HepG2 (cell line): ENCODE measurements around the gene CD84.

Source experiments
- MEF2D ChIP-seq: sonication (generic); formaldehyde crosslinking; IDR thresholded peaks from 2 replicates; pipeline ENCODE4 v1.5.1; 2020; ENCODE audit warnings: mild to moderate bottlenecking, missing genetic modification reagents
- ZNF546 ChIP-seq: sonication (generic); formaldehyde crosslinking; conservative IDR thresholded peaks from 2 replicates; pipeline ENCODE4 v1.8.1; 2023; ENCODE audit warnings: mild to moderate bottlenecking, missing genetic modification reagents
- ZNF564 ChIP-seq: sonication (generic); formaldehyde crosslinking; IDR thresholded peaks from 2 replicates; pipeline ENCODE4 v1.8.1; 2023; ENCODE audit warnings: mild to moderate bottlenecking, missing genetic modification reagents
- TF ChIP-seq, protein P1 (sequence below): sonication (generic); formaldehyde crosslinking; IDR thresholded peaks from 2 replicates; pipeline ENCODE4 v1.5.0; 2020; ENCODE audit warnings: missing genetic modification reagents, mild to moderate bottlenecking, borderline replicate concordance

DNA sequence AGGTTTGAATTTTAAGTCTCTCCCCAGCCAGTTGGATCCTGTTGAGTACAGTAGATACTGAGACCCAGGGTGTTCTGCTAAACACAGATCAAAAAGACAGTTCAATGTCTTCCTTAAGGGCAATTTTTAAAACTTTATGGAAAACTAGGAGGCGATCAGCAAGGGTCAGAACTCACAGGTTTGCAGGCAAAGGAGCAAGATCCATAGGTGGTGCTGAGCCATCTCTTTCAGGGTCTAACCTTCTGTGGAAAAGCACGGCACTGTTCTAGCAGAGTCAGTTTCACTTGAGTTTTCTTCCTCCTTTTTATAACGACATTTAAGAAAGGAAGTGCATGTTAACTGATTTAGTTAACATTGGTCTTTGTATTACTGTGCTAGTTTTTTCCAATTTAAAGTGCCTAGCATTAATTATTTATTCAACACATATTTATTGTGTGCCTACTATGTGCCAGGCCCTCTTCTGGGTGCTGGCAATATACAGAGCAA is at the start of gene CD84:
- TF ChIP-seq, protein P1, sequence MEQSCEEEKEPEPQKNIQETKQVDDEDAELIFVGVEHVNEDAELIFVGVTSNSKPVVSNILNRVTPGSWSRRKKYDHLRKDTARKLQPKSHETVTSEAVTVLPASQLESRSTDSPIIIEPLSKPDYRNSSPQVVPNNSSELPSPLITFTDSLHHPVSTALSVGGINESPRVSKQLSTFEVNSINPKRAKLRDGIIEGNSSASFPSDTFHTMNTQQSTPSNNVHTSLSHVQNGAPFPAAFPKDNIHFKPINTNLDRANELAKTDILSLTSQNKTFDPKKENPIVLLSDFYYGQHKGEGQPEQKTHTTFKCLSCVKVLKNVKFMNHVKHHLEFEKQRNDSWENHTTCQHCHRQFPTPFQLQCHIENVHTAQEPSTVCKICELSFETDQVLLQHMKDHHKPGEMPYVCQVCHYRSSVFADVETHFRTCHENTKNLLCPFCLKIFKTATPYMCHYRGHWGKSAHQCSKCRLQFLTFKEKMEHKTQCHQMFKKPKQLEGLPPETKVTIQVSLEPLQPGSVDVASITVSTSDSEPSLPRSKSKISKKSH (CRISPR knock-in tag) = no peak
- TF ChIP-seq ZNF546 (CRISPR knock-in tag) (no peak), ZNF564 (CRISPR knock-in tag) (no peak), MEF2D (CRISPR knock-in tag) (no peak)
